ENCODE results near the gene HSFX2.
A peak's percentile ranks its signal among the peaks of the same experiment; 100 is the strongest.
"Not testable (repeated sequence)": the region's sequence is repeated elsewhere in the genome, so short reads cannot be mapped to it uniquely, and the experiment has no call there.

Gene HSFX2

GRCh38 chrX:149631234-149632165 is 36.4 kb upstream of the HSFX2 start, which contains the start of gene TMEM185A:
Gene TMEM185A, minus strand, starts transcription at chrX:149631792. Its CDS starts 212 bp downstream, at chrX:149631580.
- peak within 1 kb of the TSS; percentile 77 for H3K4me3 ChIP-seq
- no peak for DNase-seq (ENCODE audit: low spot score)
- H3K27ac ChIP-seq: peak within 1 kb of the TSS; percentile 34 to 77
- no peak for TF ChIP-seq CTCF (IDR thresholded peaks at IDR 0.05)

- no peak for DNase-seq (ENCODE audit: low spot score)
- peak overlapping the region; percentile 34 to 77 for H3K27ac ChIP-seq
- no peak for TF ChIP-seq CTCF (IDR thresholded peaks at IDR 0.05)
- peak overlapping the region; percentile 77 for H3K4me3 ChIP-seq
These were observed 35.6 kb upstream of the HSFX2 start for GRCh38 chrX:149630681-149631233.

- Histone ChIP-seq H3K4me3 (peak overlapping the region; percentile 77), H3K27ac (peak overlapping the region in 1 of 2 donors; percentile 77)
- DNase-seq (ENCODE audit: low spot score): no peak
- no peak for TF ChIP-seq CTCF (IDR thresholded peaks at IDR 0.05)
These were observed 34.7 kb upstream of the HSFX2 start for GRCh38 chrX:149629730-149630387.

GRCh38 chrX:149628768-149629167 is 33.7 kb upstream of the HSFX2 start:
- H3K4me3 ChIP-seq: no peak overlapping the region
- no peak for DNase-seq (ENCODE audit: low spot score)
- no peak overlapping the region for H3K27ac ChIP-seq
- TF ChIP-seq CTCF (IDR thresholded peaks at IDR 0.05): no peak

- no peak for TF ChIP-seq CTCF (IDR thresholded peaks at IDR 0.05)
- H3K27ac ChIP-seq: no peak overlapping the region
- H3K4me3 ChIP-seq: no peak overlapping the region
- DNase-seq (ENCODE audit: low spot score): no peak
These were observed 33.2 kb upstream of the HSFX2 start for GRCh38 chrX:149628280-149628679.

- H3K4me3 ChIP-seq; DNase-seq (ENCODE audit: low spot score); H3K27ac ChIP-seq: not testable (repeated sequence)
These were observed 31.7 kb upstream of the HSFX2 start for GRCh38 chrX:149626829-149627228.

- not testable (repeated sequence) for H3K4me3 ChIP-seq; H3K27ac ChIP-seq; DNase-seq (ENCODE audit: low spot score)
These were observed 24.5 kb upstream of the HSFX2 start for GRCh38 chrX:149619662-149620061.
